Prostate gland (tissue), 2 donors: ENCODE measurements around the gene TMEM59L. TPM values are rescaled to one million over a fixed set of nuclear protein-coding genes. Genes with fewer than 3 reads are reported as not detected.

Experiments used
- DNase-seq: peaks from one replicate; pipeline ENCODE4 v3.0.0-alpha.2; 2019; ENCODE audit warnings: low spot score
- H3K27ac ChIP-seq, 2 donors: fragments of 200-600 bp; sonication (generic); 2 replicates each; pipeline ENCODE4 v1.5.1; 2017 to 2019
- H3K27me3 ChIP-seq: fragments of 200-600 bp; sonication (generic); replicated peaks from 2 replicates; pipeline ENCODE4 v1.5.1; 2019; ENCODE audit not compliant: insufficient read depth
- H3K36me3 ChIP-seq, 2 donors: fragments of 200-600 bp; sonication (generic); 1 replicate in 1 of 2; 2 replicates in 1 of 2; pipeline versions ENCODE4 v1.5.1 to v1.8.1; 2017 to 2019
- H3K4me1 ChIP-seq: fragments of 200-600 bp; sonication (generic); replicated peaks from 2 replicates; pipeline ENCODE4 v1.5.1; 2019
- H3K4me3 ChIP-seq, 2 donors: fragments of 200-600 bp; sonication (generic); 2 replicates each; pipeline ENCODE4 v1.5.1; 2017 to 2019
- H3K9me3 ChIP-seq: fragments of 200-600 bp; sonication (generic); 2 replicates; pipeline ENCODE4 v1.5.1; 2017
- CTCF ChIP-seq, 4 experiments: fragments of 200-600 bp in 2 of 4; fragments of 450-650 bp in 2 of 4; sonication (generic) in 2 of 4; IDR thresholded peaks; 1 replicate in 3 of 4; 2 replicates in 1 of 4; pipeline ENCODE4 v1.5.1; 2016 to 2019; ENCODE audit warnings: antibody characterized with exemption in 4 of 4, mild to moderate bottlenecking in 2 of 4, moderate library complexity in 2 of 4
- POLR2A ChIP-seq: fragments of 450-650 bp; IDR thresholded peaks from one replicate; pipeline ENCODE4 v1.6.1; 2016; ENCODE audit warnings: antibody characterized with exemption, mild to moderate bottlenecking
- POLR2AphosphoS5 ChIP-seq: sonication (generic); formaldehyde crosslinking; IDR thresholded peaks from one replicate; pipeline ENCODE4 v1.6.1; 2017; ENCODE audit warnings: antibody characterized with exemption
- WGBS: methylation state at CpG from one replicate; pipeline ENCODE4 v1.1.5; 2018; 5-methylcytosine and 5-hydroxymethylcytosine counted together
- intact Hi-C: fragments of 100-400 bp; cut with DNase I; formaldehyde crosslinking; loops from one replicate; pipeline ENCODE4 v1.14.2; 2022
- total RNA-seq, 2 donors: library from RNA; depleted of rRNA; stranded (reverse); fragments of >200 nt; gene quantifications; one replicate each; pipeline ENCODE4 v1.1.0, GENCODE V29; 2016

The TMEM59L gene
- total RNA-seq, 2 donors from 2014 or later: 0.27 to 3.6 TPM

- H3K9me3 ChIP-seq: no peaks in the 10 kb centered on the region
- 14% methylated on average over 6 of the region's 6 CpGs for WGBS
- H3K4me3 ChIP-seq: peak overlapping the region in 1 of 2 donors; percentile 70
- TF ChIP-seq POLR2A: no peak
- no peak for TF ChIP-seq POLR2AphosphoS5
- TF ChIP-seq CTCF (IDR thresholded peaks at IDR 0.05): no peak
- peaks cover 3% of the 10 kb centered on the region for H3K4me1 ChIP-seq
- H3K36me3 ChIP-seq: no peaks in the 10 kb centered on the region
- intact Hi-C loops: no loop called here
- peak overlapping the region in 1 of 2 donors; percentile 81 for H3K27ac ChIP-seq
- DNase-seq: no peak
- H3K27me3 ChIP-seq: no peaks in the 10 kb centered on the region
These were observed 23.1 kb downstream of the TMEM59L start for GRCh38 chr19:18635831-18636182.

GRCh38 chr19:18636183-18636968 lies 23.7 kb downstream of the TMEM59L start:
- 4% methylated on average over 41 of the region's 44 CpGs for WGBS
- Histone ChIP-seq H3K27me3 (no peaks in the 10 kb centered on the region), H3K4me3 (peak overlapping the region; percentile 70 to 88), H3K4me1 (peaks cover 3% of the 10 kb centered on the region), H3K9me3 (no peaks in the 10 kb centered on the region), H3K27ac (peak overlapping the region; percentile 81 to 88), H3K36me3 (no peaks in the 10 kb centered on the region)
- intact Hi-C loops: no loop called here
- no peak for TF ChIP-seq POLR2A
- no peak for TF ChIP-seq CTCF (IDR thresholded peaks at IDR 0.05)
- TF ChIP-seq POLR2AphosphoS5: peak; percentile 70
- peak; percentile 98 for DNase-seq

- no peaks in the 10 kb centered on the region for H3K27me3 ChIP-seq
- no peaks in the 10 kb centered on the region for H3K36me3 ChIP-seq
- TF ChIP-seq CTCF (IDR thresholded peaks at IDR 0.05) (no peak), POLR2A (peak; percentile 58), POLR2AphosphoS5 (peak; percentile 29)
- peak within 1 kb of the TSS; percentile 70 to 88 for H3K4me3 ChIP-seq
- DNase-seq: no peak
- peaks cover 3% of the 10 kb centered on the region for H3K4me1 ChIP-seq
- intact Hi-C loops: no loop called here
- WGBS: 4% methylated on average over 47 of the region's 47 CpGs
- no peaks in the 10 kb centered on the region for H3K9me3 ChIP-seq
- H3K27ac ChIP-seq: peak within 1 kb of the TSS; percentile 81 to 88
These were observed 24.4 kb downstream of the TMEM59L start, which contains the start of gene KLHL26 for GRCh38 chr19:18636969-18637629. KLHL26 (plus strand) TSS chr19:18637028; CDS start chr19:18637055, 27 bp downstream.

GRCh38 chr19:18637673-18638630 lies 25.3 kb downstream of the TMEM59L start:
- H3K27me3 ChIP-seq: no peaks in the 10 kb centered on the region
- 19% methylated on average over 3 of the region's 3 CpGs for WGBS
- no peaks in the 10 kb centered on the region for H3K9me3 ChIP-seq
- TF ChIP-seq CTCF (IDR thresholded peaks at IDR 0.05): no peak
- H3K27ac ChIP-seq: peak overlapping the region; percentile 81 to 88
- no peaks in the 10 kb centered on the region for H3K36me3 ChIP-seq
- peak overlapping the region; percentile 70 to 88 for H3K4me3 ChIP-seq
- intact Hi-C loops: no loop called here
- DNase-seq: peak; percentile 36
- peaks cover 3% of the 10 kb centered on the region for H3K4me1 ChIP-seq
